Measurements from ENCODE around the gene GMEB1.
"Not testable (repeated sequence)": the region's sequence is repeated elsewhere in the genome, so short reads cannot be mapped to it uniquely, and the experiment has no call there.

Gene GMEB1

DNA sequence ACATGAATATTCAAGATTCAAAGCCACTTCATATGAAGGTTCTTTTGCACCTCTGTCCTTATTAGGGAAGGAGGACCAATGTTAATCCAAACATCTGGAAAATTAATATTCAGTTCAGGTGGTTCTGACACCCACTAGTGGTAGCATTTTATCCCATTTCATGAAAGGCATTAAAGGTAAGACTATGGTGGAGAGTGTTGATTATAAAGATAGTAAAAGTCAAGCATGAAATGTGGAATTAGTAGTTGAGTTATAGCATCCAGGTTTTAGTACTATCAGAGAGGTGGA lies 50.7 kb downstream of the GMEB1 start:
- no peak overlapping the region for H3K27ac ChIP-seq (ENCODE audit: low read length)
- H3K36me3 ChIP-seq (ENCODE audit: control insufficient read depth, insufficient read depth, low read length) = peaks cover 3% of the 10 kb centered on the region; the same call in 1 of the 2 replicates
- no peak overlapping the region for H3K4me3 ChIP-seq (ENCODE audit: low read length)
- no peaks in the 10 kb centered on the region for H3K4me1 ChIP-seq (ENCODE audit: control insufficient read depth, insufficient read depth, low read length)
- no peaks in the 10 kb centered on the region for H3K9me3 ChIP-seq (ENCODE audit: control insufficient read depth, insufficient read depth, low read length)
- DNase-seq (ENCODE audit: low read depth, low spot score) = no peak
- H3K27me3 ChIP-seq (ENCODE audit: control insufficient read depth, insufficient read depth, low read length) = no peaks in the 10 kb centered on the region

GRCh38 chr1:28720376-28720775 lies 51.8 kb downstream of the GMEB1 start:
- no CpG with 5 or more reads among the region's 5 CpGs for WGBS (ENCODE audit: insufficient coverage, insufficient read length)
- H3K4me1 ChIP-seq (ENCODE audit: control insufficient read depth, insufficient read depth, low read length) = no peaks in the 10 kb centered on the region
- no peak overlapping the region for H3K27ac ChIP-seq (ENCODE audit: low read length)
- H3K27me3 ChIP-seq (ENCODE audit: control insufficient read depth, insufficient read depth, low read length) = no peaks in the 10 kb centered on the region
- H3K9me3 ChIP-seq (ENCODE audit: control insufficient read depth, insufficient read depth, low read length) = no peaks in the 10 kb centered on the region
- H3K4me3 ChIP-seq (ENCODE audit: low read length) = no peak overlapping the region
- H3K36me3 ChIP-seq (ENCODE audit: control insufficient read depth, insufficient read depth, low read length) = no peaks in the 10 kb centered on the region
- no peak for DNase-seq (ENCODE audit: low read depth, low spot score)

GRCh38 chr1:28721927-28722326 lies 53.3 kb downstream of the GMEB1 start:
- not testable (repeated sequence) for H3K36me3 ChIP-seq (ENCODE audit: control insufficient read depth, insufficient read depth, low read length); H3K27me3 ChIP-seq (ENCODE audit: control insufficient read depth, insufficient read depth, low read length); H3K9me3 ChIP-seq (ENCODE audit: control insufficient read depth, insufficient read depth, low read length); H3K4me3 ChIP-seq (ENCODE audit: low read length); H3K4me1 ChIP-seq (ENCODE audit: control insufficient read depth, insufficient read depth, low read length); DNase-seq (ENCODE audit: low read depth, low spot score); H3K27ac ChIP-seq (ENCODE audit: low read length)
- WGBS (ENCODE audit: insufficient coverage, insufficient read length) = no CpG with 5 or more reads among the region's 18 CpGs

DNA sequence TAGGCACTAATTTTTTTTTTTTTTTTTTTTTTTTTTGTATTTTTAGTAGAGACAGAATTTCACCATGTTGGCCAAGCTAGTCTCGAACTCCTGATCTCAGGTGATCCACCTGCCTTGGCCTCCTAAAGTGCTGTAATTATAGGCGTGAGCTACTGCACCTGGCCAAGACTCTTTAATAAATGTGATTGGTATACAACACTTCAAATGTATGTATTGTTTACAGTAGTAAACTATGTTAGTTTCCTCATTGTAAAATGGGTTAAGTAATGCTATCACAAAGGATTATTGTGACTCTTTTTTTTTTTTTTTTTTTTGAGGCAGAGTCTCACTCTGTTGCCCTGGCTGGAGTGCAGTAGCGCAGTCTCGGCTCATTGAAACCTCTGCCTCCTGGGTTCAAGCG lies 56.8 kb downstream of the GMEB1 start:
- not testable (repeated sequence) for H3K27ac ChIP-seq (ENCODE audit: low read length); H3K9me3 ChIP-seq (ENCODE audit: control insufficient read depth, insufficient read depth, low read length); H3K4me3 ChIP-seq (ENCODE audit: low read length); DNase-seq (ENCODE audit: low read depth, low spot score); H3K36me3 ChIP-seq (ENCODE audit: control insufficient read depth, insufficient read depth, low read length); H3K4me1 ChIP-seq (ENCODE audit: control insufficient read depth, insufficient read depth, low read length); H3K27me3 ChIP-seq (ENCODE audit: control insufficient read depth, insufficient read depth, low read length)
- no CpG with 5 or more reads among the region's 5 CpGs for WGBS (ENCODE audit: insufficient coverage, insufficient read length)

DNA sequence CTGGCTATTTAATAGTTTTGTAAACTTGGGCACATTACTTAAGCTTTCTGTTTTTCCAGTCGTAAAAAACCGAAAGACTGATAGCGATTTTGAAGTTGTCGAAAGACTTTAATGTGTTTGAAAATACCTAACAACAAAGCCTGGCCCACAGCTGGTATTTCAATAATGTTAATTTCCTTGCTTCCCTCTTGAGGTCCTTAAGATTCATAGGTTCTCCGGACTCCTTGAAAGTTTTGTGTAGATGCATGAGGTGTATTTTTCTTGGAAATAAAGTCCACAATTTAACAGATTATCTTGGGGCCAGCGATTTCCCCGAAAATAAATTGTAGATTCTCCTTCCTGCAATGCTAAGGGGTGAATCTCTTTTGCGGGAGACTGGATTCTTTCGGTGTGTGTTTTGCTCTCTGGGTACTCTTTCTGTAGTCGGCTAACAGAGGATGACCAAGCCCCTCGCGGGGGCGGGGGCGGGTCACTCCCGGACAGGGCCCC lies 67.4 kb downstream of the GMEB1 start:
- Histone ChIP-seq H3K27ac (ENCODE audit: low read length) (no peak overlapping the region), H3K9me3 (ENCODE audit: control insufficient read depth, insufficient read depth, low read length) (no peaks in the 10 kb centered on the region), H3K4me3 (ENCODE audit: low read length) (peak overlapping the region; percentile 34; the same call in 1 of the 2 replicates), H3K36me3 (ENCODE audit: control insufficient read depth, insufficient read depth, low read length) (peaks cover 8% of the 10 kb centered on the region; the same call in 1 of the 2 replicates), H3K27me3 (ENCODE audit: control insufficient read depth, insufficient read depth, low read length) (no peaks in the 10 kb centered on the region), H3K4me1 (ENCODE audit: control insufficient read depth, insufficient read depth, low read length) (no peaks in the 10 kb centered on the region)
- no peak for DNase-seq (ENCODE audit: low read depth, low spot score)
- WGBS (ENCODE audit: insufficient coverage, insufficient read length) = no CpG with 5 or more reads among the region's 15 CpGs

- Histone ChIP-seq H3K4me3 (ENCODE audit: low read length) (peak within 1 kb of the TSS; percentile 94), H3K27ac (ENCODE audit: low read length) (no peak within 1 kb of the TSS), H3K27me3 (ENCODE audit: control insufficient read depth, insufficient read depth, low read length) (no peaks in the 10 kb centered on the region), H3K4me1 (ENCODE audit: control insufficient read depth, insufficient read depth, low read length) (no peaks in the 10 kb centered on the region), H3K36me3 (ENCODE audit: control insufficient read depth, insufficient read depth, low read length) (peaks cover 8% of the 10 kb centered on the region; the same call in 1 of the 2 replicates), H3K9me3 (ENCODE audit: control insufficient read depth, insufficient read depth, low read length) (no peaks in the 10 kb centered on the region)
- DNase-seq (ENCODE audit: low read depth, low spot score) = peak; percentile 94
- WGBS (ENCODE audit: insufficient coverage, insufficient read length) = no CpG with 5 or more reads among the region's 92 CpGs
Observed at GRCh38 chr1:28736450-28737306, 68.1 kb downstream of the GMEB1 start, which contains the start of gene YTHDF2. YTHDF2 (plus strand) TSS chr1:28736940; CDS start chr1:28737121, 181 bp downstream.

GRCh38 chr1:28737307-28738132 lies 68.9 kb downstream of the GMEB1 start:
- no peak overlapping the region for H3K27ac ChIP-seq (ENCODE audit: low read length)
- H3K27me3 ChIP-seq (ENCODE audit: control insufficient read depth, insufficient read depth, low read length) = no peaks in the 10 kb centered on the region
- H3K36me3 ChIP-seq (ENCODE audit: control insufficient read depth, insufficient read depth, low read length) = peaks cover 13% of the 10 kb centered on the region; the same call in 1 of the 2 replicates
- no peaks in the 10 kb centered on the region for H3K4me1 ChIP-seq (ENCODE audit: control insufficient read depth, insufficient read depth, low read length)
- no peaks in the 10 kb centered on the region for H3K9me3 ChIP-seq (ENCODE audit: control insufficient read depth, insufficient read depth, low read length)
- no CpG with 5 or more reads among the region's 53 CpGs for WGBS (ENCODE audit: insufficient coverage, insufficient read length)
- peak overlapping the region; percentile 94 for H3K4me3 ChIP-seq (ENCODE audit: low read length)
- DNase-seq (ENCODE audit: low read depth, low spot score) = peak; percentile 29

DNA sequence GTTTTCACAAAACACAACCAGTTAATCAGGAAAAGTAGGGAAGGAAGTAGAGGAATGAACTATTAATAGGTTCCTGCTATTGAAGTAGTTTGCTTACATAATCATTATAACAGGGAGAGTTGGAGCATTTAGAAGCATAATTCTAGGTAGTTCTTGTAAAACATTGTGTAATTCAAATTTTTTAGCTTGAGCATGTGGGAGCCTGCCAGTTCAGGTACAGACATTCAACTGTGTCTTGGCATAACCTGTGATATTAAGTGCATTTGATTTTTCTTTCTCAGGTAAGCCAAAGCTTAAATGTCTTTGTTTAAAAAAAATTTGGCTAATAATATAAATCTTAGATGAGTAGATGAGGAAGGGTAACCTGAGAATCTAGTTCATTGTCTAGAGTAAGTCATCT lies 71.5 kb downstream of the GMEB1 start:
- no peak for DNase-seq (ENCODE audit: low read depth, low spot score)
- no peak overlapping the region for H3K4me3 ChIP-seq (ENCODE audit: low read length)
- H3K4me1 ChIP-seq (ENCODE audit: control insufficient read depth, insufficient read depth, low read length) = no peaks in the 10 kb centered on the region
- no peaks in the 10 kb centered on the region for H3K9me3 ChIP-seq (ENCODE audit: control insufficient read depth, insufficient read depth, low read length)
- peaks cover 32% of the 10 kb centered on the region; the same call in 1 of the 2 replicates for H3K36me3 ChIP-seq (ENCODE audit: control insufficient read depth, insufficient read depth, low read length)
- no peaks in the 10 kb centered on the region for H3K27me3 ChIP-seq (ENCODE audit: control insufficient read depth, insufficient read depth, low read length)
- no peak overlapping the region for H3K27ac ChIP-seq (ENCODE audit: low read length)

- no peak for DNase-seq (ENCODE audit: low read depth, low spot score)
- Histone ChIP-seq H3K36me3 (ENCODE audit: control insufficient read depth, insufficient read depth, low read length) (peaks cover 30% of the 10 kb centered on the region; the same call in 1 of the 2 replicates), H3K27me3 (ENCODE audit: control insufficient read depth, insufficient read depth, low read length) (no peaks in the 10 kb centered on the region), H3K27ac (ENCODE audit: low read length) (no peak overlapping the region), H3K9me3 (ENCODE audit: control insufficient read depth, insufficient read depth, low read length) (no peaks in the 10 kb centered on the region), H3K4me3 (ENCODE audit: low read length) (no peak overlapping the region), H3K4me1 (ENCODE audit: control insufficient read depth, insufficient read depth, low read length) (no peaks in the 10 kb centered on the region; the same call in 1 of the 2 replicates)
- 100% methylated on average over 1 of the region's 4 CpGs for WGBS (ENCODE audit: insufficient coverage, insufficient read length)
Observed at GRCh38 chr1:28744184-28744583, 75.6 kb downstream of the GMEB1 start.

- DNase-seq (ENCODE audit: low read depth, low spot score) = no peak
- Histone ChIP-seq H3K27me3 (ENCODE audit: control insufficient read depth, insufficient read depth, low read length) (no peaks in the 10 kb centered on the region), H3K4me1 (ENCODE audit: control insufficient read depth, insufficient read depth, low read length) (no peaks in the 10 kb centered on the region; the same call in 1 of the 2 replicates), H3K36me3 (ENCODE audit: control insufficient read depth, insufficient read depth, low read length) (peaks cover 27% of the 10 kb centered on the region; the same call in 1 of the 2 replicates), H3K9me3 (ENCODE audit: control insufficient read depth, insufficient read depth, low read length) (no peaks in the 10 kb centered on the region), H3K4me3 (ENCODE audit: low read length) (no peak overlapping the region), H3K27ac (ENCODE audit: low read length) (no peak overlapping the region)
- WGBS (ENCODE audit: insufficient coverage, insufficient read length) = no CpG with 5 or more reads among the region's 6 CpGs
Observed at GRCh38 chr1:28745653-28746173, 77.1 kb downstream of the GMEB1 start.

Measured in iPS DF 6.9 (cell line).